HepG2 (cell line): ENCODE data around the gene USP14. TPM values are rescaled to one million over a fixed set of nuclear protein-coding genes. Genes with fewer than 3 reads are reported as not detected.

Source experiments
- ATF7-NPFF ChIP-seq: sonication (generic); formaldehyde crosslinking; IDR thresholded peaks from 2 replicates; pipeline ENCODE4 v1.8.1; 2023; ENCODE audit warnings: mild to moderate bottlenecking, low read depth, missing genetic modification reagents, moderate library complexity
- DNMT1 ChIP-seq: sonication (generic); formaldehyde crosslinking; IDR thresholded peaks from 2 replicates; pipeline ENCODE4 v1.5.1; 2020; ENCODE audit warnings: mild to moderate bottlenecking, missing genetic modification reagents
- HES4 ChIP-seq: sonication (generic); formaldehyde crosslinking; IDR thresholded peaks from 2 replicates; pipeline ENCODE4 v1.9.0; 2021; ENCODE audit warnings: mild to moderate bottlenecking, missing genetic modification reagents, borderline replicate concordance
- HIVEP1 ChIP-seq: sonication (generic); formaldehyde crosslinking; IDR thresholded peaks from 2 replicates; pipeline ENCODE4 v1.4.0; 2020; ENCODE audit warnings: mild to moderate bottlenecking, missing genetic modification reagents
- HNF4G ChIP-seq, 2 experiments: sonication (generic) in 1 of 2; formaldehyde crosslinking in 1 of 2; IDR thresholded peaks; 2 replicates each; pipeline versions ENCODE4 v1.4.0 to v1.6.1; 2011 to 2020; ENCODE audit warnings: borderline replicate concordance in 2 of 2, low read depth in 2 of 2, mild to moderate bottlenecking in 2 of 2, low read length in 1 of 2, missing genetic modification reagents in 1 of 2, moderate library complexity in 1 of 2
- PAF1 ChIP-seq: IDR thresholded peaks from 2 replicates; pipeline ENCODE4 v1.6.1; 2016; ENCODE audit warnings: missing genetic modification reagents, missing compliant biosample characterization
- POLR2AphosphoS5 ChIP-seq: IDR thresholded peaks from 2 replicates; pipeline ENCODE4 v1.6.1; 2012; ENCODE audit warnings: low read depth, low read length
- RAD51 ChIP-seq: fragments of 450-650 bp; IDR thresholded peaks from 2 replicates; pipeline ENCODE4 v1.6.1; 2016; ENCODE audit warnings: borderline replicate concordance
- SMAD9 ChIP-seq: sonication (generic); formaldehyde crosslinking; IDR thresholded peaks from 2 replicates; pipeline ENCODE4 v1.5.1; 2020; ENCODE audit warnings: mild to moderate bottlenecking, missing genetic modification reagents
- SRY ChIP-seq: sonication (generic); formaldehyde crosslinking; IDR thresholded peaks from 2 replicates; pipeline ENCODE4 v1.8.0; 2022; ENCODE audit warnings: mild to moderate bottlenecking, missing genetic modification reagents
- TOPORS ChIP-seq: sonication (generic); formaldehyde crosslinking; IDR thresholded peaks from 2 replicates; pipeline ENCODE4 v1.8.0; 2023; ENCODE audit warnings: mild to moderate bottlenecking, missing genetic modification reagents
- ZNF354B ChIP-seq: sonication (generic); formaldehyde crosslinking; IDR thresholded peaks from 2 replicates; pipeline ENCODE4 v1.8.0; 2022; ENCODE audit warnings: mild to moderate bottlenecking, missing genetic modification reagents
- ZNF383 ChIP-seq: sonication (generic); formaldehyde crosslinking; IDR thresholded peaks from 2 replicates; pipeline ENCODE4 v1.4.0; 2020; ENCODE audit warnings: missing genetic modification reagents, mild to moderate bottlenecking, borderline replicate concordance
- ZNF510 ChIP-seq: sonication (generic); formaldehyde crosslinking; IDR thresholded peaks from 2 replicates; pipeline ENCODE4 v1.4.0; 2020; ENCODE audit warnings: low read depth, mild to moderate bottlenecking, missing genetic modification reagents
- polyA plus RNA-seq, 8 experiments: library from polyadenylated mRNA; depleted of rRNA in 3 of 8; stranded (reverse) in 7 of 8; unstranded in 1 of 8; fragments of >200 nt; fragmentation: Illumina TruSeq in 4 of 8; extraction: Trizol in 4 of 8; gene quantifications; 2 replicates each; pipeline versions ENCODE4 v1.2.1 to v1.2.3, GENCODE V29; 2011 to 2016; ENCODE audit warnings: low read depth in 4 of 8, missing spikeins in 1 of 8, mixed read lengths in 1 of 8; ENCODE audit not compliant: insufficient read depth in 1 of 8
- total RNA-seq, 5 experiments: library from RNA; depleted of rRNA; stranded (reverse); fragments of >200 nt; fragmentation: Illumina TruSeq; extraction: Trizol; gene quantifications; 2 replicates each; pipeline ENCODE4 v1.2.3, GENCODE V29; 2016; ENCODE audit warnings: low read depth in 1 of 5
- TF ChIP-seq, protein P1 (sequence below), 2 experiments: sonication (generic) in 1 of 2; formaldehyde crosslinking in 1 of 2; IDR thresholded peaks; 2 replicates each; pipeline versions ENCODE4 v1.5.1 to v1.6.1; 2011 to 2020; ENCODE audit warnings: borderline replicate concordance in 1 of 2, low read depth in 1 of 2, low read length in 1 of 2, mild to moderate bottlenecking in 1 of 2, missing genetic modification reagents in 1 of 2, moderate library complexity in 1 of 2
- TF ChIP-seq, protein P2 (sequence below): sonication (generic); formaldehyde crosslinking; IDR thresholded peaks from 2 replicates; pipeline ENCODE4 v1.4.0; 2020; ENCODE audit warnings: missing genetic modification reagents
- TF ChIP-seq, protein P3 (sequence below): sonication (generic); formaldehyde crosslinking; conservative IDR thresholded peaks from 2 replicates; pipeline ENCODE4 v1.4.0; 2020; ENCODE audit warnings: missing genetic modification reagents
- TF ChIP-seq, protein P4 (sequence below): sonication (generic); formaldehyde crosslinking; IDR thresholded peaks from 2 replicates; pipeline ENCODE4 v1.4.0; 2020; ENCODE audit warnings: missing genetic modification reagents
- TF ChIP-seq, protein P5 (sequence below): sonication (generic); formaldehyde crosslinking; IDR thresholded peaks from 2 replicates; pipeline ENCODE4 v1.8.0; 2022; ENCODE audit warnings: mild to moderate bottlenecking, missing genetic modification reagents; ENCODE audit not compliant: insufficient replicate concordance

Gene USP14
- total and polyA plus RNA-seq, 2 of the 13 experiments (the other 11 are each of a cell fraction or from before 2014, with no cell fraction given), result 14.7 to 16.6 TPM

DNA sequence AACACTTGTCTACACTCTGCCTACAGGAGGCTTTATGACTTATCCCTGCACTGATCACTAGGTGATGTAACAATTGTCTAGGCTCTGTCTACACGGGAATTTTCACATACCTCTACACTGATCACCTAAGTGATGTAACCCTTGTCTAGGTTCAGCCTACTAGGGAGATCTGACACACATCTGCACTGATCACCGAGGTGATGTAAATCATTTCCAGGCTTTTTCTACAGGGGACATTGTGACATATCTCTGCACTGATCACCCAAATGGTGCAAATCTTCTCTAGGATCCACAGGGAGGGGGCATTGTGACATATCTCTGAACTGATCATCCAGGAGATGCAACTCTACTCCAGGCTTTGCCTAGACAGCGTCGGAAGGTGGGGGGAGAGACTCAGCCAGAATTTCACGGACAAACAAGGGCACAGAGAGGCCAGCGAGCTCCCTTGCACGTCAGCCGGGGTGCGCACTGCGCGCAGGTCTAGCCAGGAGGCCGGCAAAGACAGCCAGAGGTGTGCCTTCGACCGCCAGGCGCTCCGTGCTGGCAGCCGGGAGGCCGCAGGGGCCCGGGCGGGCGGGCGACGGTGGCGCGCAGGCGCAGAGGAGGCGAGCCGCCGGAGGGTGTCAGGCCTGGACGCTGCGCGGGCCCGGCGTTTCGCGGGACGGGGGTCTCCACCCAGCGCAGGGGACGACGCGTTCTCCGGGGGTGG lies 46.9 kb upstream of the USP14 start (continued):
- TF ChIP-seq TOPORS (CRISPR knock-in tag), result 0 out of 2 replicates have a peak, but pooled peaks have one; percentile 23
- peak; percentile 76; the same call in 1 of the 2 replicates for TF ChIP-seq ATF7-NPFF (CRISPR knock-in tag)
- TF ChIP-seq, protein P1, sequence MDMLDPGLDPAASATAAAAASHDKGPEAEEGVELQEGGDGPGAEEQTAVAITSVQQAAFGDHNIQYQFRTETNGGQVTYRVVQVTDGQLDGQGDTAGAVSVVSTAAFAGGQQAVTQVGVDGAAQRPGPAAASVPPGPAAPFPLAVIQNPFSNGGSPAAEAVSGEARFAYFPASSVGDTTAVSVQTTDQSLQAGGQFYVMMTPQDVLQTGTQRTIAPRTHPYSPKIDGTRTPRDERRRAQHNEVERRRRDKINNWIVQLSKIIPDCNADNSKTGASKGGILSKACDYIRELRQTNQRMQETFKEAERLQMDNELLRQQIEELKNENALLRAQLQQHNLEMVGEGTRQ (IDR thresholded peaks at IDR 0.05; ENCODE audit: low read depth, low read length), result no peak
- TF ChIP-seq, protein P1 (CRISPR knock-in tag; IDR thresholded peaks at IDR 0.05; ENCODE audit: borderline replicate concordance), result no peak
- no peak for TF ChIP-seq POLR2AphosphoS5
- no peak for TF ChIP-seq HIVEP1 (CRISPR knock-in tag)
- TF ChIP-seq ZNF354B (CRISPR knock-in tag), result no peak
- no peak for TF ChIP-seq RAD51
- no peak for TF ChIP-seq ZNF383 (CRISPR knock-in tag)
- TF ChIP-seq, protein P2, sequence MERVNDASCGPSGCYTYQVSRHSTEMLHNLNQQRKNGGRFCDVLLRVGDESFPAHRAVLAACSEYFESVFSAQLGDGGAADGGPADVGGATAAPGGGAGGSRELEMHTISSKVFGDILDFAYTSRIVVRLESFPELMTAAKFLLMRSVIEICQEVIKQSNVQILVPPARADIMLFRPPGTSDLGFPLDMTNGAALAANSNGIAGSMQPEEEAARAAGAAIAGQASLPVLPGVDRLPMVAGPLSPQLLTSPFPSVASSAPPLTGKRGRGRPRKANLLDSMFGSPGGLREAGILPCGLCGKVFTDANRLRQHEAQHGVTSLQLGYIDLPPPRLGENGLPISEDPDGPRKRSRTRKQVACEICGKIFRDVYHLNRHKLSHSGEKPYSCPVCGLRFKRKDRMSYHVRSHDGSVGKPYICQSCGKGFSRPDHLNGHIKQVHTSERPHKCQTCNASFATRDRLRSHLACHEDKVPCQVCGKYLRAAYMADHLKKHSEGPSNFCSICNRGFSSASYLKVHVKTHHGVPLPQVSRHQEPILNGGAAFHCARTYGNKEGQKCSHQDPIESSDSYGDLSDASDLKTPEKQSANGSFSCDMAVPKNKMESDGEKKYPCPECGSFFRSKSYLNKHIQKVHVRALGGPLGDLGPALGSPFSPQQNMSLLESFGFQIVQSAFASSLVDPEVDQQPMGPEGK (CRISPR knock-in tag), result no peak
- TF ChIP-seq, protein P3, sequence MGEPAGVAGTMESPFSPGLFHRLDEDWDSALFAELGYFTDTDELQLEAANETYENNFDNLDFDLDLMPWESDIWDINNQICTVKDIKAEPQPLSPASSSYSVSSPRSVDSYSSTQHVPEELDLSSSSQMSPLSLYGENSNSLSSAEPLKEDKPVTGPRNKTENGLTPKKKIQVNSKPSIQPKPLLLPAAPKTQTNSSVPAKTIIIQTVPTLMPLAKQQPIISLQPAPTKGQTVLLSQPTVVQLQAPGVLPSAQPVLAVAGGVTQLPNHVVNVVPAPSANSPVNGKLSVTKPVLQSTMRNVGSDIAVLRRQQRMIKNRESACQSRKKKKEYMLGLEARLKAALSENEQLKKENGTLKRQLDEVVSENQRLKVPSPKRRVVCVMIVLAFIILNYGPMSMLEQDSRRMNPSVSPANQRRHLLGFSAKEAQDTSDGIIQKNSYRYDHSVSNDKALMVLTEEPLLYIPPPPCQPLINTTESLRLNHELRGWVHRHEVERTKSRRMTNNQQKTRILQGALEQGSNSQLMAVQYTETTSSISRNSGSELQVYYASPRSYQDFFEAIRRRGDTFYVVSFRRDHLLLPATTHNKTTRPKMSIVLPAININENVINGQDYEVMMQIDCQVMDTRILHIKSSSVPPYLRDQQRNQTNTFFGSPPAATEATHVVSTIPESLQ, result no peak
- peak; percentile 97 for TF ChIP-seq HES4 (CRISPR knock-in tag)
- TF ChIP-seq ZNF510 (CRISPR knock-in tag), result no peak
- TF ChIP-seq, protein P4, sequence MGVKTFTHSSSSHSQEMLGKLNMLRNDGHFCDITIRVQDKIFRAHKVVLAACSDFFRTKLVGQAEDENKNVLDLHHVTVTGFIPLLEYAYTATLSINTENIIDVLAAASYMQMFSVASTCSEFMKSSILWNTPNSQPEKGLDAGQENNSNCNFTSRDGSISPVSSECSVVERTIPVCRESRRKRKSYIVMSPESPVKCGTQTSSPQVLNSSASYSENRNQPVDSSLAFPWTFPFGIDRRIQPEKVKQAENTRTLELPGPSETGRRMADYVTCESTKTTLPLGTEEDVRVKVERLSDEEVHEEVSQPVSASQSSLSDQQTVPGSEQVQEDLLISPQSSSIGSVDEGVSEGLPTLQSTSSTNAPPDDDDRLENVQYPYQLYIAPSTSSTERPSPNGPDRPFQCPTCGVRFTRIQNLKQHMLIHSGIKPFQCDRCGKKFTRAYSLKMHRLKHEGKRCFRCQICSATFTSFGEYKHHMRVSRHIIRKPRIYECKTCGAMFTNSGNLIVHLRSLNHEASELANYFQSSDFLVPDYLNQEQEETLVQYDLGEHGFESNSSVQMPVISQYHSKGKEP (CRISPR knock-in tag), result no peak
- TF ChIP-seq SRY (CRISPR knock-in tag), result peak; percentile 73
- TF ChIP-seq, protein P5, sequence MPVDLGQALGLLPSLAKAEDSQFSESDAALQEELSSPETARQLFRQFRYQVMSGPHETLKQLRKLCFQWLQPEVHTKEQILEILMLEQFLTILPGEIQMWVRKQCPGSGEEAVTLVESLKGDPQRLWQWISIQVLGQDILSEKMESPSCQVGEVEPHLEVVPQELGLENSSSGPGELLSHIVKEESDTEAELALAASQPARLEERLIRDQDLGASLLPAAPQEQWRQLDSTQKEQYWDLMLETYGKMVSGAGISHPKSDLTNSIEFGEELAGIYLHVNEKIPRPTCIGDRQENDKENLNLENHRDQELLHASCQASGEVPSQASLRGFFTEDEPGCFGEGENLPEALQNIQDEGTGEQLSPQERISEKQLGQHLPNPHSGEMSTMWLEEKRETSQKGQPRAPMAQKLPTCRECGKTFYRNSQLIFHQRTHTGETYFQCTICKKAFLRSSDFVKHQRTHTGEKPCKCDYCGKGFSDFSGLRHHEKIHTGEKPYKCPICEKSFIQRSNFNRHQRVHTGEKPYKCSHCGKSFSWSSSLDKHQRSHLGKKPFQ (CRISPR knock-in tag), result no peak
- TF ChIP-seq SMAD9, result no peak
- no peak for TF ChIP-seq HNF4G (IDR thresholded peaks at IDR 0.05; ENCODE audit: borderline replicate concordance, low read depth, low read length)
- no peak for TF ChIP-seq HNF4G (CRISPR knock-in tag; IDR thresholded peaks at IDR 0.05; ENCODE audit: borderline replicate concordance, low read depth)
- no peak for TF ChIP-seq DNMT1 (CRISPR knock-in tag)
- TF ChIP-seq PAF1 (CRISPR knock-in tag), result no peak
